GM10248 (cell line): ENCODE measurements around the gene DMWD.

ENCODE experiments used
- CTCF ChIA-PET: fragments of 300-600 bp; sonication (Branson Sonifier 250); formaldehyde crosslinking; extraction: SDS; loops from one replicate; lab custom pipeline; 2021; ENCODE audit warnings: antibody characterized with exemption; lab: Yijun Ruan, JAX
- POLR2A ChIA-PET: fragments of 350-650 bp; sonication (Branson Sonifier 250); formaldehyde crosslinking; extraction: SDS; loops from one replicate; lab custom pipeline; 2020; ENCODE audit warnings: antibody characterized with exemption; lab: Yijun Ruan, JAX
- DNase-seq: peaks from one replicate; pipeline ENCODE4 v3.0.0; 2012; ENCODE audit errors: extremely low spot score
- TF ChIP-seq, protein P1 (sequence below): IDR thresholded peaks from 2 replicates; pipeline ENCODE4 v1.5.1; 2012; ENCODE audit warnings: mild to moderate bottlenecking, low read depth; ENCODE audit errors: extremely low read depth, missing control alignments, control extremely low read depth

The DMWD gene

DNA sequence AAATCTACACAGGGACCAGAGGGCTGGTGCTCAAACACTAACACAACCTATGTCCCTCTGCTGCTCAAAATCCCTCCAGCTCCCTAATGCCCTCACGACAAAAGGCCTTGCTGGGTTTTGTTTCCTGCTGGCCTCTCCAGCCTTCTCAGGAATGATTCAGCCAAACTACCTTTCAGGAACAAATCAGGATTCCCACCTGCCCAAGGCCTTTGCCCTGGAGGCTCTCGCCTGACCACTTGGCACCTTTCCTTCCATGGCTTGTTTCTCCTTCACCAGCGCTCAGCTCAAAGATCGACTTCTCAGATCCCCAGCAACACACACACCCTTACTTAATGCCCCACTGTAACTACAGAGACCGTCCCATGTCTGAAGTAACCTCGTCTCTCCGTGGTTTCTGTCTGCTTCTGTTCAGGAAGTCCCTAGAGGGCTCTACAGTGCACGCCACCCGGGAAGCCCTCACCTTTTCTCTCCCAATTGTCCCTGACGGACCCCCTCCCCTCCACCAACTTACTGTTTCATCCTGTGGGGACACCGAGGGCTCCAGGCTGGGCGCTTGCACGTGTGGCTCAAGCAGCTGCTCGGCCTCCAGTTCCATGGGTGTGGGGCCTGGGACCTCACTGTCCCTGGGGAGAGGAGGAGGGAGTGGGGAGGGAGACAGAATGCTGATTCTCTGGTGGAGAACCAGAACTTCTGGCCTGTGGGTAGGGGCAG, 20.4 kb downstream of the DMWD start:
- no peak for DNase-seq
- ChIA-PET POLR2A (no interaction called here), CTCF (interaction anchor here (1.3 to 5.8 kb wide), 5 partner anchors 9 to 111 kb away, joined by 5 to 63 read pairs (median 11); partner anchors contain the start of gene DMPK)
- TF ChIP-seq, protein P1, sequence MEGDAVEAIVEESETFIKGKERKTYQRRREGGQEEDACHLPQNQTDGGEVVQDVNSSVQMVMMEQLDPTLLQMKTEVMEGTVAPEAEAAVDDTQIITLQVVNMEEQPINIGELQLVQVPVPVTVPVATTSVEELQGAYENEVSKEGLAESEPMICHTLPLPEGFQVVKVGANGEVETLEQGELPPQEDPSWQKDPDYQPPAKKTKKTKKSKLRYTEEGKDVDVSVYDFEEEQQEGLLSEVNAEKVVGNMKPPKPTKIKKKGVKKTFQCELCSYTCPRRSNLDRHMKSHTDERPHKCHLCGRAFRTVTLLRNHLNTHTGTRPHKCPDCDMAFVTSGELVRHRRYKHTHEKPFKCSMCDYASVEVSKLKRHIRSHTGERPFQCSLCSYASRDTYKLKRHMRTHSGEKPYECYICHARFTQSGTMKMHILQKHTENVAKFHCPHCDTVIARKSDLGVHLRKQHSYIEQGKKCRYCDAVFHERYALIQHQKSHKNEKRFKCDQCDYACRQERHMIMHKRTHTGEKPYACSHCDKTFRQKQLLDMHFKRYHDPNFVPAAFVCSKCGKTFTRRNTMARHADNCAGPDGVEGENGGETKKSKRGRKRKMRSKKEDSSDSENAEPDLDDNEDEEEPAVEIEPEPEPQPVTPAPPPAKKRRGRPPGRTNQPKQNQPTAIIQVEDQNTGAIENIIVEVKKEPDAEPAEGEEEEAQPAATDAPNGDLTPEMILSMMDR = no peak

DNA sequence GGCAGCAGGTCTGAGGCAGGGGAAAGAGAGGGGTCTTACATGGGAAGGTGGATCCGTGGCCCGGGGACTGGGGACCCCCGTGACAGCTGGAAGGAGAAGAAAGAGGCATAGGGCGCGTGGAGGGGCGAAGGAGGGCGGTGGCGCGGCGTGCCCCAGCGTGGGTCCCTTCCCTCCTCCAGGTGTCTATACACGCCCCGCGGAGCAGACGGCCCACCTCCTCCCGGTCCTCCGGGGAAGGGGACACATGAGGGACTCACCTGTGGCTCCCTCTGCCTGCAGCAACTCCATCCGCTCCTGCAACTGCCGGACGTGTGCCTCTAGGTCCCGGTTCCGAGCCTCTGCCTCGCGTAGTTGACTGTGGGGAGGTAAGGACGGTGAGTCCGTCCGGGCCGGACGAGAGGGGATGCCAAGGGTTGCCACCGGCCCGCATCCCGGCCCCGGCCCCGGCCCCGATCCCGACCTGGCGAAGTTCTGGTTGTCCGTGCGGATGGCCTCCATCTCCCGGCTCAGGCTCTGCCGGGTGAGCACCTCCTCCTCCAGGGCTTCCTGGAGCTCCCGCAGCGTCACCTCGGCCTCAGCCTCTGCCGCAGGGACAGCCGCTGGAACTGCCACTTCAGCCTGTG, 21.2 kb downstream of the DMWD start:
- CTCF ChIA-PET = interaction anchor here (1.3 to 5.8 kb wide), 8 partner anchors 9 to 111 kb away, joined by 5 to 77 read pairs (median 26); partner anchors contain the start of genes DMPK and DMWD
- DNase-seq = no peak
- POLR2A ChIA-PET = no interaction called here
- TF ChIP-seq, protein P1 = no peak

- TF ChIP-seq, protein P1 = peak; percentile 94
- peak; percentile 88 for DNase-seq
- ChIA-PET POLR2A (interaction anchor here (0.6 kb wide), 2 partner anchors 9 to 131 kb away, joined by 3 read pairs; no protein-coding TSS in a partner anchor), CTCF (interaction anchor here (0.7 to 5.8 kb wide), 28 partner anchors 10 to 292 kb away, joined by 3 to 77 read pairs (median 6); partner anchors contain the start of genes DMPK, DMWD, FBXO46 and FOXA3)
These were observed 22.2 kb downstream of the DMWD start for GRCh38 chr19:45770192-45771101.

GRCh38 chr19:45769821-45770191, 22.8 kb downstream of the DMWD start:
- DNase-seq = no peak
- ChIA-PET CTCF (interaction anchor here (0.7 to 5.8 kb wide), 33 partner anchors 8 to 291 kb away, joined by 3 to 77 read pairs (median 5); partner anchors contain the start of genes DMPK, DMWD, FBXO46 and FOXA3), POLR2A (interaction anchor here (0.6 to 1.4 kb wide), 9 partner anchors 12 to 247 kb away, joined by 3 to 13 read pairs (median 4); partner anchors contain the start of gene IRF2BP1)
- TF ChIP-seq, protein P1 = no peak

DNA sequence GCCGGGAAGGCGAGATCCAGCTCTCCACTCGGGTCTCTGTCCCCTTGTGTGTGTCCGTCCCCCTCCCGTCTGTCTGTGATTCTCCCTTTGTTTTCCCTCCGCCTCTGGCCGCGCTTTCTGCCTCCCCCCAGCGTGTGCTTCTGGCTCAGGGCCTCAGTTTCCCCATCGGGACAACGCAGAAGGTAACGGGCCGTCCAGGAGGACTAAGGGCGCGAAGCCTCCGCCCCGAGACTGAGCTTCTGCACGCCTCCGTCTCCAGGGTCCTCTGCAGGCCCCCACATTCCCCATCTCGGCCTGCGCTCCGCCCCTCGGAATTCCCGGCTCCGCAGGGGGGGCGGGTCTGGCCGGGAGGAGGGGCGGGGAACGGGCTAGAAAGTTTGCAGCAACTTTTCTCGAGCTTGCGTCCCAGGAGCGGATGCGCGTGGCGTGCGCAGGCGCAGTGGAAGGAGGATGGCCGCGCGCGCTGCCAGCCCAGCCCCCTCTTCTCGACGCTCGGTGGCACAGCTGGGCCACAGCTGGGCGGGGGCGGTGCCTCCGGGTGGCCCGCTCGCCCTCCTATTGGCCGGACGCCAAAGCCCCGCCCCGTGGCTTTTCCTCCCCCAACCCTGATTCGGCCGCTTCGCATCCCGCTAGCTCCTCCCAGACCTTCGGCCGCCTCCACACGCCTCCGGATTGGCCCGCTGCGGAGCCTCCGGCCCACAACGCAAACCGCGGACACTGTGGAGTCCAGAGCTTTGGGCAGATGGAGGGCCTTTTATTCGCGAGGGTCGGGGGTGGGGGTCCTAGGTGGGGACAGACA, 23.5 kb downstream of the DMWD start, which contains the start of gene SIX5:
TSS of gene SIX5 (minus strand) at position 269 of the 799 bp plus-strand sequence. CDS start 408 bp downstream, outside the sequence.
- CTCF ChIA-PET = interaction anchor here (0.7 to 5.8 kb wide), 36 partner anchors 8 to 291 kb away, joined by 3 to 77 read pairs (median 5); partner anchors contain the start of genes DMPK, DMWD, FBXO46 and FOXA3
- POLR2A ChIA-PET = interaction anchor here (0.6 to 1.5 kb wide), 12 partner anchors 12 to 300 kb away, joined by 3 to 13 read pairs (median 4); partner anchors contain the start of gene IRF2BP1
- TF ChIP-seq, protein P1 = no peak
- DNase-seq = peak; percentile 98
